22Rv1 (cell line): ENCODE measurements around the gene FRA10AC1.
"Not testable (repeated sequence)": the region's sequence is repeated elsewhere in the genome, so short reads cannot be mapped to it uniquely, and the experiment has no call there.

ENCODE experiments used
- H3K27ac ChIP-seq: fragments of 450-650 bp; 2 replicates; pipeline ENCODE4 v1.5.1; 2017
- CTCF ChIP-seq: fragments of 450-650 bp; IDR thresholded peaks from 2 replicates; pipeline ENCODE4 v1.5.1; 2017; ENCODE audit warnings: mild to moderate bottlenecking
- ZFX ChIP-seq: fragments of 450-650 bp; IDR thresholded peaks from 2 replicates; pipeline ENCODE4 v1.6.1; 2017; ENCODE audit warnings: antibody characterized with exemption, borderline replicate concordance

Gene FRA10AC1

GRCh38 chr10:93703066-93703465 lies 674 bp upstream of the FRA10AC1 start:
- TF ChIP-seq CTCF = no peak
- no peak for TF ChIP-seq ZFX
- peak overlapping the region; percentile 80 for H3K27ac ChIP-seq

- peak overlapping the region; percentile 80 for H3K27ac ChIP-seq
- TF ChIP-seq ZFX (no peak), CTCF (no peak)
Observed at GRCh38 chr10:93701866-93702209, 554 bp downstream of the FRA10AC1 start.

- TF ChIP-seq CTCF = peak; percentile 16
- no peak for TF ChIP-seq ZFX
- H3K27ac ChIP-seq = no peak overlapping the region
Observed at GRCh38 chr10:93697207-93697606, 5.2 kb downstream of the FRA10AC1 start.

- H3K27ac ChIP-seq = not testable (repeated sequence)
Observed at GRCh38 chr10:93696582-93696981, 5.8 kb downstream of the FRA10AC1 start.

DNA sequence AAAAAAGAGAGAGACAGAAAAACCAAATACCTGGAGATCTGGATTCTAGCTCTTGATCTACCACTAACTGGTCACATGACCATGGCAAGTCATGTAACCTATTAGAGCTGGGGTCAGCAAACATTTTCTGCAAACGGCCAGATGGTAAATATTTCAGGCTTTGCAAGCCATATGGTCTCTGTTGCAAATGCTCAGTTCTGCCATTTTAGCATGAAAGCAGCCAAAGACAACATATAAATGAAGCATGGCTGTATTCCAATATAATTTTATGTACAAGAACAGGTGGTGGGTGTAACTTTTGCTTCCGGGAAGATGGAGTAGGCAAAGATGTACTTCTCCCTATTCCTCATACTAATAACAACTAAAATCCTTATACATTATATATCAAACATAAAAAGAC lies 6.7 kb downstream of the FRA10AC1 start:
- TF ChIP-seq CTCF = no peak
- no peak for TF ChIP-seq ZFX
- H3K27ac ChIP-seq = no peak overlapping the region

- TF ChIP-seq CTCF (no peak), ZFX (no peak)
- no peak overlapping the region for H3K27ac ChIP-seq
Observed at GRCh38 chr10:93687737-93688136, 14.7 kb downstream of the FRA10AC1 start.

GRCh38 chr10:93680412-93681047 lies 21.9 kb downstream of the FRA10AC1 start:
- H3K27ac ChIP-seq = no peak overlapping the region
- peak; percentile 71 for TF ChIP-seq CTCF
- TF ChIP-seq ZFX = no peak
